GM18907 (cell line): ENCODE results near the gene PMAIP1.

ENCODE experiments used
- ATAC-seq: cut with Tn5 transposase; IDR thresholded peaks from one replicate; pipeline ENCODE4 v1.9.1; 2021; ENCODE audit warnings: mild to moderate bottlenecking, moderate library complexity; ENCODE audit not compliant: unreplicated experiment

The PMAIP1 gene

DNA sequence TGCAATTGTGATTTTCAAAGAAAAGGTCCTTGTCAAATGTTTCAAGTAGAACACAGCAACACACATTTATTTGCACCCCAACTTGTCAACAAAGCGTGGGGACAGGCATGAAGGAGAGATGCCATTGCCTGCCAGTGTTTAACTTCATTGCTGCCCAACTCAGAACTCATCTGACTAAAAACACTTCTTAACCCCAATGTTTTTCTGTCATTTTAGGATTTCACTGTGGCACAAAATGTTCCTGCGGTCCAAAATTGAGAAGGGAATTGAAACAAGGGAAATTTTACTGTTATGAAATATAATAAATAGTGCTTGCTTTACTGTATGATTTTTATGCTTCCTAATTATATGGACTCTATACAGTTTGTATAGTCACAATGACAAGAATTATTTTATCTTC is 45.7 kb downstream of the PMAIP1 start:
- no peak for ATAC-seq

DNA sequence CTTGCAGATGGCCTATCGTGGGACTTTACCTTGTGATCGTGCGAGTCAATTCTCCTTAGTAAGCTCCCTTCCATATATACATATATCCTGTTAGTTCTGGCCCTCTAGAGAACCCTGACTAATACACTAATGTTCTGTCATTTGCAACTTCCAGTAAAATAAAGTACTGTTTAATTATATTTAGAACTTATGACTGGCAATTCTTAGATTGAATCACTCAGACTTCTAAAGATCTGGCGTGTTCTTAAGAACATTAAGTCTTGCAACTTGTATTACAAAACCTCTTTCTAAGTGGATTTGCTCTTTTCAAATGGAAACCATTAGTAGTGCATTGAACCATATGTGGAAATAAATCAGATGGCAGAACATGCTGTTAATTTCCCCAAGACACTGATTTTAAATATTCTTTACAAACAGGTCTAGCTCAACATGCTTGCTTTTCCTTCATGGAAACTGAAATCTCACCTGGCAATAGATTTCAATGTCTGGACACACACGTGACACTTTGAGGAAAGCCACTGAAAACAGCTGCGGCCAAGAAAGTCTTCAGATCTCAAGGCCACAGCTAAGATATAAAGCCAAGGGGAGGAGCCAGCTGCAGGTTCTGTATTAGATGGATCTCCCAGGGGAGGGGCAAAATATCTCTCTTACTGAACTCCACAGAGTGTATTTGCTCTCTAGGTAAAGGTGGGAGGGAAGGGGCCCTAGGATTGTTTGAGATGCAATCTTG is 50.6 kb downstream of the PMAIP1 start:
- peak; percentile 43 for ATAC-seq

DNA sequence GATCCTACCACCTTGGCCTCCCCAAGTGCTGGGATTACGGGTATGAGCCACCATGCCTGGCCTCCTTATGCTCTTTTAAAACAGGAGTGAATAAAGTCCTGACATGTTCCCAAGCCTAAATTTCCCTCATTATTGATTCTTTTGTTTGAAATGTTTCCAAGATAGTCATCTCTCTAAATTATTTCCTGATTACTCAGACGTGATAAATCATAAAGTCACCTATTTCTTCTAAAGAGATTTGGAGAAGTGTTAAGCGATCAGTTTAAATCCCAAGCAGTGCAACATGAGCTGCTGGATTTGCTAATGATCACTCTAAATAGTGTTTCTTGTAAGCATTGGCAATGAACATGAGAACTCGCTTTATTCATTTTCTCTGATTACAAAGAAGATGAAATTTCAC is 51.8 kb downstream of the PMAIP1 start:
- ATAC-seq, result no peak

- ATAC-seq, result peak; percentile 1
Observed at GRCh38 chr18:59952283-59953007, 52.6 kb downstream of the PMAIP1 start.
